DOHH2 (cell line): Measurements from ENCODE around the gene ARL6.

Experiments used
- H3F3A ChIP-seq: fragments of 200-600 bp; sonication (generic), shearing (Covaris generic); 2 replicates; pipeline ENCODE4 v1.6.0; 2016; ENCODE audit warnings: antibody characterized with exemption, mild to moderate bottlenecking; ENCODE audit not compliant: control insufficient read depth, insufficient read depth
- H3K27ac ChIP-seq: fragments of 200-600 bp; sonication (generic); 2 replicates; pipeline ENCODE4 v1.5.1; 2014; ENCODE audit warnings: low read depth, mild to moderate bottlenecking, low read length, moderate library complexity
- H3K27me3 ChIP-seq: fragments of 200-600 bp; sonication (generic); 2 replicates; pipeline ENCODE4 v1.6.1; 2014; ENCODE audit warnings: mild to moderate bottlenecking, low read length, mixed read lengths; ENCODE audit not compliant: control insufficient read depth
- H3K36me3 ChIP-seq: fragments of 200-600 bp; sonication (generic); 2 replicates; pipeline ENCODE4 v1.6.1; 2014; ENCODE audit warnings: mild to moderate bottlenecking, low read length, moderate library complexity, mixed read lengths; ENCODE audit not compliant: control insufficient read depth
- H3K4me1 ChIP-seq: fragments of 200-600 bp; sonication (generic); 2 replicates; pipeline ENCODE4 v1.6.1; 2014; ENCODE audit warnings: mild to moderate bottlenecking, low read length, mixed read lengths; ENCODE audit not compliant: control insufficient read depth
- H3K4me2 ChIP-seq: fragments of 200-600 bp; sonication (generic); 2 replicates; pipeline ENCODE4 v1.6.0; 2014; ENCODE audit warnings: mild to moderate bottlenecking, low read length, moderate library complexity
- H3K4me3 ChIP-seq: fragments of 200-600 bp; sonication (generic); 2 replicates; pipeline ENCODE4 v1.5.1; 2014; ENCODE audit warnings: mild to moderate bottlenecking, low read length, mixed read lengths
- H3K79me2 ChIP-seq: fragments of 200-600 bp; sonication (generic); 2 replicates; pipeline ENCODE4 v1.6.1; 2014; ENCODE audit warnings: mild to moderate bottlenecking, low read length, mixed read lengths; ENCODE audit not compliant: control insufficient read depth
- H3K9me2 ChIP-seq: fragments of 200-600 bp; sonication (generic); replicated peaks from 2 replicates; pipeline ENCODE4 v1.6.1; 2014; ENCODE audit warnings: mild to moderate bottlenecking, low read length, mixed read lengths; ENCODE audit not compliant: control insufficient read depth
- H3K9me3 ChIP-seq: fragments of 200-600 bp; sonication (generic); 2 replicates; pipeline ENCODE4 v1.6.1; 2014; ENCODE audit warnings: antibody characterized with exemption, low read length, mixed read lengths; ENCODE audit not compliant: control insufficient read depth, insufficient read depth
- H4K20me1 ChIP-seq: fragments of 200-600 bp; sonication (generic); 2 replicates; pipeline ENCODE4 v1.6.0; 2014; ENCODE audit warnings: low read depth, mild to moderate bottlenecking, antibody characterized with exemption, low read length, moderate library complexity; ENCODE audit not compliant: control insufficient read depth, insufficient read depth
- CTCF ChIP-seq: fragments of 200-600 bp; sonication (generic); IDR thresholded peaks from one replicate; pipeline ENCODE4 v1.5.1; 2014; ENCODE audit warnings: antibody characterized with exemption, mild to moderate bottlenecking, low read depth, low read length; ENCODE audit not compliant: poor library complexity, severe bottlenecking
- EZH2phosphoT487 ChIP-seq: fragments of 200-600 bp; sonication (generic); IDR thresholded peaks from 2 replicates; pipeline ENCODE4 v1.6.1; 2017; ENCODE audit warnings: borderline replicate concordance, mild to moderate bottlenecking, antibody characterized with exemption, low read length, moderate library complexity, mixed read lengths

ARL6 gene

GRCh38 chr3:97795951-97796350, 31.4 kb downstream of the ARL6 start:
- Histone ChIP-seq H3K79me2 (no peaks in the 10 kb centered on the region), H3K4me2 (no peak overlapping the region), H3K4me3 (no peak overlapping the region), H4K20me1 (no peaks in the 10 kb centered on the region), H3K36me3 (no peaks in the 10 kb centered on the region), H3K9me3 (no peaks in the 10 kb centered on the region), H3F3A (no peaks in the 10 kb centered on the region), H3K27me3 (no peaks in the 10 kb centered on the region), H3K9me2 (no peaks in the 10 kb centered on the region), H3K27ac (no peak overlapping the region), H3K4me1 (no peaks in the 10 kb centered on the region)
- no peak for TF ChIP-seq EZH2phosphoT487
- TF ChIP-seq CTCF: no peak

- Histone ChIP-seq H3K9me3 (no peaks in the 10 kb centered on the region), H3K79me2 (no peaks in the 10 kb centered on the region), H3K4me2 (no peak overlapping the region), H3K27ac (no peak overlapping the region), H3K36me3 (no peaks in the 10 kb centered on the region), H3K27me3 (peaks cover 5% of the 10 kb centered on the region; the same call in 1 of the 2 replicates), H3F3A (no peaks in the 10 kb centered on the region), H3K4me1 (no peaks in the 10 kb centered on the region), H4K20me1 (no peaks in the 10 kb centered on the region), H3K4me3 (no peak overlapping the region), H3K9me2 (no peaks in the 10 kb centered on the region)
- TF ChIP-seq EZH2phosphoT487 (no peak), CTCF (no peak)
Measured at GRCh38 chr3:97804471-97804870, 39.9 kb downstream of the ARL6 start.

- Histone ChIP-seq H3K4me1 (no peaks in the 10 kb centered on the region), H4K20me1 (no peaks in the 10 kb centered on the region), H3K27ac (no peak overlapping the region), H3K4me3 (no peak overlapping the region), H3K36me3 (no peaks in the 10 kb centered on the region), H3F3A (no peaks in the 10 kb centered on the region), H3K4me2 (no peak overlapping the region), H3K27me3 (peaks cover 5% of the 10 kb centered on the region; the same call in 1 of the 2 replicates), H3K9me2 (no peaks in the 10 kb centered on the region), H3K79me2 (no peaks in the 10 kb centered on the region), H3K9me3 (no peaks in the 10 kb centered on the region)
- TF ChIP-seq EZH2phosphoT487: no peak
- no peak for TF ChIP-seq CTCF
Measured at GRCh38 chr3:97810779-97811390, 46.3 kb downstream of the ARL6 start.
